HG03097 (cell line): Measurements from ENCODE around the gene EPAS1.

Experiments used
- ATAC-seq: cut with Tn5 transposase; IDR thresholded peaks from one replicate; pipeline ENCODE4 v1.9.1; 2021; ENCODE audit not compliant: unreplicated experiment, low FRiP score

The EPAS1 gene

GRCh38 chr2:46379213-46380037 is 82.2 kb downstream of the EPAS1 start:
- ATAC-seq = no peak

DNA sequence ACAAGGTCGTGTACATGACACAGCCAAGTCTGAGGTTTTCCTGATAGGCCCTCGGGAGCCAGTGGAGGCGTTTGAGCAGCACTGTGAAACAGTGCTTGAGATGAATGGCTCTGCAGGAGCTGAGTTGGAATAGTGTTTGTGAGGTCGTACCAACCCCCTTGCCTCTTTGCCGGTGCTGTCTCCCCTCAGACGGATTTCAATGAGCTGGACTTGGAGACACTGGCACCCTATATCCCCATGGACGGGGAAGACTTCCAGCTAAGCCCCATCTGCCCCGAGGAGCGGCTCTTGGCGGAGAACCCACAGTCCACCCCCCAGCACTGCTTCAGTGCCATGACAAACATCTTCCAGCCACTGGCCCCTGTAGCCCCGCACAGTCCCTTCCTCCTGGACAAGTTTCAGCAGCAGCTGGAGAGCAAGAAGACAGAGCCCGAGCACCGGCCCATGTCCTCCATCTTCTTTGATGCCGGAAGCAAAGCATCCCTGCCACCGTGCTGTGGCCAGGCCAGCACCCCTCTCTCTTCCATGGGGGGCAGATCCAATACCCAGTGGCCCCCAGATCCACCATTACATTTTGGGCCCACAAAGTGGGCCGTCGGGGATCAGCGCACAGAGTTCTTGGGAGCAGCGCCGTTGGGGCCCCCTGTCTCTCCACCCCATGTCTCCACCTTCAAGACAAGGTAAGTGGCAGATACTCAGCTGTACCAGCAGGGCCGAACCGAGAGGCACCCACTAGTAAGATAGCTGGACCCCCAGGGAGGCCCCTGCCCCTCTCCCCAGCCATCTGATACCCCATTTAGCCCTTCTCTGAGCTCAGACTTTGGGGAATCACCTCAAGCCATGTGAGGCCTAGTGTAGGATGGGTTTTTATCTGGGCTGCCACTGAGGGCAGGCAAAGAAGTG is 83.1 kb downstream of the EPAS1 start:
- ATAC-seq = no peak

- ATAC-seq = no peak
Measured at GRCh38 chr2:46381263-46381849, 84.1 kb downstream of the EPAS1 start.

GRCh38 chr2:46381871-46382270 is 84.7 kb downstream of the EPAS1 start:
- ATAC-seq = no peak

DNA sequence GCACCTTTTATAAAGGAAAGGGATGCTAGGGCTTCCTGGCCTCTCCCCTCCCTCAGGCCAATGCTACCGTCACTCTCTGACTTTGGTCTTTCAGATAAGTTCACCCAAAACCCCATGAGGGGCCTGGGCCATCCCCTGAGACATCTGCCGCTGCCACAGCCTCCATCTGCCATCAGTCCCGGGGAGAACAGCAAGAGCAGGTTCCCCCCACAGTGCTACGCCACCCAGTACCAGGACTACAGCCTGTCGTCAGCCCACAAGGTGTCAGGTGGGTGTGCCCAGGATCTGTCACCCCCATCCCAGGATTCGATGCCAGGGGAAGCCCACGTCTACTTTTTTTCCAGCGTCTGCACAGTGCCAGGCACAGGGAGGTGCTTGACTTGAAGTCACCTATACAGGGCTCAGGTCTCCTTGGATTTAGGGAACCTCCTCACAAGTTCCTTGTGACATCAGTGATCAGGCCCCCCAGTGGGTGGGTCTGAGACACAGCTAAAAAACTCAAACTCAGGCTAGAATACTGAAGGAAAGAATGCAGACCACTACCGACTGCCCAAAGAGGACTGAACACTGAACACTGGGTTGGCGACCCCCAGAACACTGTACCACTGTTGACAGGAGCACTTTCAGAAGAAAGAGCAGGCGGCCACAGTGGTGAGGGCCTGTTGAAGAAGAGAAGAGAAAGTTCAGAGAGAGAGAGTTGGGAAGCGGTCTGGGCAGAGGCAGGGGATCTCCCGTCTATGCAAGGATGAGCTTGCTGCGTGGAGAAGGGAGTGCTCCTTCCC is 85.3 kb downstream of the EPAS1 start:
- ATAC-seq = no peak

- no peak for ATAC-seq
Measured at GRCh38 chr2:46383113-46383395, 85.8 kb downstream of the EPAS1 start.

DNA sequence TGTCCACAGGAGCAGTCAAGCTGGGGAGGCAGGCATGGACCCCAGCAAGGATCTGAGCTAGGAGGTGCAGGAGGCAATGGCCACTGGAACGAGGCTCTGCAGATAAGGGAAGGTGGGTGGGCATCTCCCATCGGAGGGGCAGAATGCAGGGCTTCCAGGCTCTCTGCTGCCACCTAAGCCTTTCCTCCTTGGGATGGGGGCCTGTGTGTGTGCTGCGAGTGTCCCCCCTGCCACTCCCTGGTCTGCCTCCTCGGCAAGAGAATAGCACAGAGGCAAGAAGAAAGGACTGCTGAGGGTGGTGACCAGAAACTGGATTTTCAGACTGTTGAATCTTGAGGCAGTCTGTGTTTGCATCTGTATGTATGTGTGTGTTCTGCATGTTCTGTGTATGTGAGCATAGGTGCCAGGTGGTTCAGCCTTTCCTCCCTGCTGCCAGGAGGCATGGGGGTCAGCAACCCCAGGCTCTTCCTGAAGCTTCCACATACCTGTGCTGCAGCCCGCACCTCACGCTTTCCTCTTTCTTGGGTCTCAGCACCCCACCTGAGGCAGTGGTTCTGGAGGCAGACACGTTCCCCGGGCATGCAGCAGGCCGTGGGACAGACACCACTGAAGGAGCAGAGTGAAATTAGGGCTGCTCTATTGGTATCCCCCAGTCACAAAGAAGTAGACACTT is 86.7 kb downstream of the EPAS1 start:
- ATAC-seq = no peak

DNA sequence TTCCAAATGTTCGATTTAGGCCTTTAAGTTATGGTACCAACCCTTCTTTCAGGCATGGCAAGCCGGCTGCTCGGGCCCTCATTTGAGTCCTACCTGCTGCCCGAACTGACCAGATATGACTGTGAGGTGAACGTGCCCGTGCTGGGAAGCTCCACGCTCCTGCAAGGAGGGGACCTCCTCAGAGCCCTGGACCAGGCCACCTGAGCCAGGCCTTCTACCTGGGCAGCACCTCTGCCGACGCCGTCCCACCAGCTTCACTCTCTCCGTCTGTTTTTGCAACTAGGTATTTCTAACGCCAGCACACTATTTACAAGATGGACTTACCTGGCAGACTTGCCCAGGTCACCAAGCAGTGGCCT is 87.2 kb downstream of the EPAS1 start:
- no peak for ATAC-seq

GRCh38 chr2:46385786-46386577 is 88.8 kb downstream of the EPAS1 start:
- ATAC-seq = no peak

DNA sequence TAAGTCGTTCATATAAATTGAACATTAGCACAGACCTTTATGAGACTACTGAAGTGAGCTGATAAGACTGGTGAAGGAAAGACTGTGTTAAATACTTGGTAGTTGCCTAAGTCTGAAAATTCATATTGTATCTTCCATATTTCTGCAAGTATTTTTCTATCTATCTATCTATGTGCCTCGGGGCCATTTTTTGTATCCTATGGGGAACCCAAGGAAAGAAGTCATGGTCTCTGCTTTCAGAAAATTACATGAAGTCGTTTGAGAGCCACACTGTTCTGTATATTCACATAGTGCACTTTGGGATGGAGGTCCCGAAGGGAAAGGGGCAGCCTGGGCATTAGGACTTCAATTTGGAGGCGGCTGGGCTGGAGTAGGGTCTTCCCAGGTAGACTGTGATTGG is 89.6 kb downstream of the EPAS1 start:
- ATAC-seq = no peak

DNA sequence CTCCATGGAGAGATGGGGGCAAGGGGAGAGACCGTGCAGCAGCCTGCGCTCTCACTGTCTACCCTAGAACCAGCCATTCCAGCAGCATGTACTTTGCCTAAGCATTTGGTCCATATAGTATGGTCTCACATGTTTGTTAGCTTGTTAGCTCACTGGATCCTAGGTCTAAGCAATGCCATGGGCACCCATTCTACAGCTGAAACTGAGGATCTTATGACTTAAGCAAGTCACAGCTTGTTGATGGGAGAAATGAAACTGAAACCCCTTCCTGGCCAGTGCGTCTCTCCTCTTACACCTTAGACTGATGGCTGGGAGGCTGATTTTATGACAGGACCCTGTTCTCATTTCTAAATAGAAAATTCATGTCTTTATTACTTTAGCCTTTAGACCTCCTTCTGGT is 90.1 kb downstream of the EPAS1 start:
- no peak for ATAC-seq

- no peak for ATAC-seq
Measured at GRCh38 chr2:46387886-46388515, 90.8 kb downstream of the EPAS1 start.

- ATAC-seq = no peak
Measured at GRCh38 chr2:46388881-46389280, 91.7 kb downstream of the EPAS1 start.

DNA sequence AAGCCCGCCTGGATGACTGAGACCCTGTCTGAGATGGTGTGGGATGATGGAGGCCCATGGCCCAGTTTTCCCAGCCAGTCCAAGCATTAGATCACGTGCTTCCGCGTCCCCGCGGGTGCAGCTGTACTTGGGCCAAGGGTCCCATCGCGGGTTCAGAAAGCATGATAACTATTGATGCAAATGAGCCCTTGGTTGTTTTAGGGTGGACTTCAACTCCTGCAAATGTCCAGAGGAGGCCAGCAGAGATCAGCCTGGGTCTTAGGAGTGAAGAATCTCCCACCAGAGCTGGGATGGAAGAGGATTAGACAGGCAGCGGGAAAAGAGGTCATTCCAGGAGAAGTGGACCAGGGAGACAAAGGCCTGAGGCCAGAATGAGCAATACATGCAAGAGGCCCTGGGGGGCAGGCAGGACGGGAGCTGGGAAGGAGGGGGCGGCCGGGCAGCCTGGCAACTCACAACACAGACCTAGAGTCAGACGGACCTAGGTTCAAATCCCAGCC is 92.3 kb downstream of the EPAS1 start:
- ATAC-seq = no peak

GRCh38 chr2:46390036-46390435 is 92.8 kb downstream of the EPAS1 start:
- ATAC-seq = no peak

- no peak for ATAC-seq
Measured at GRCh38 chr2:46390901-46391395, 93.7 kb downstream of the EPAS1 start.

DNA sequence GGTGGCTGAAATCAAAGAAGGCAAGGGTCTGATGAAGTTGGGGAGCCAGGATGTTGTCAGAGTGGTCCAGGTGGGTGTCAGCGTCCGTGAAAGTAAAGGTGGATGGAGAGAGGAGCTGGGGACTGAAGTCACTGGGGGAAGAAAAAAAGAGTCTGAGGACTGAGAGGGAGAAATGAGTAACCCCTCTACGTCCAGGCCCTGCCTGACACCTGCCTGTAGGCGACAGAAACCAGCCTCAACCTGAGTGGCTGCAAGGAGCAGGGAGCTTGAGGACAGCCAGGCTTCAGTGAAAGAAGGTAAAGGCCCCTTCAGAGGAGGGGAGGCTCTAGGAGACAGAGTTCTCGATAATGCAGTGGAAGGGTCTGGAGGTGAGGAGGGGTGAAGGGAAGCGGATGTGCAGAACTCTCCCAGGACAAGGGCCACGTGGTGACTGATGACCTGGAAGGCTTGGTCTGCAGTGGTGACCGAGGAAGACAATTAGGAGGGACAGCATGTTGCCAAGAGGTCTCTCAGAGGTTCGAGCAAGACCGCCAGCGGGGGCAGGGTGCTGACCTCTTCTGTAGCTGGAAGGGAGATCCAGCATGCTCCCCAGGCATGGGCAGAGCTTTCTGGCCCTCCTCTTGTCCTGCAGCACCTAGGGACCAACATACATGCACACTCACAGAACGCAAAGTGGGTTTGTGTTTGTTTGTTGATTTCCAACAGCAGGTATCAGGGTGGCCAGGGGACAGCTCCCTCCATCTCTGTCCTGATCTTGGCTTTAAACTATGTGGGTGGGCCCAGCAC is 95.5 kb downstream of the EPAS1 start:
- no peak for ATAC-seq

- no peak for ATAC-seq
Measured at GRCh38 chr2:46393347-46393820, 96.2 kb downstream of the EPAS1 start.
